Measurements from ENCODE around the gene TFF3.

DNA sequence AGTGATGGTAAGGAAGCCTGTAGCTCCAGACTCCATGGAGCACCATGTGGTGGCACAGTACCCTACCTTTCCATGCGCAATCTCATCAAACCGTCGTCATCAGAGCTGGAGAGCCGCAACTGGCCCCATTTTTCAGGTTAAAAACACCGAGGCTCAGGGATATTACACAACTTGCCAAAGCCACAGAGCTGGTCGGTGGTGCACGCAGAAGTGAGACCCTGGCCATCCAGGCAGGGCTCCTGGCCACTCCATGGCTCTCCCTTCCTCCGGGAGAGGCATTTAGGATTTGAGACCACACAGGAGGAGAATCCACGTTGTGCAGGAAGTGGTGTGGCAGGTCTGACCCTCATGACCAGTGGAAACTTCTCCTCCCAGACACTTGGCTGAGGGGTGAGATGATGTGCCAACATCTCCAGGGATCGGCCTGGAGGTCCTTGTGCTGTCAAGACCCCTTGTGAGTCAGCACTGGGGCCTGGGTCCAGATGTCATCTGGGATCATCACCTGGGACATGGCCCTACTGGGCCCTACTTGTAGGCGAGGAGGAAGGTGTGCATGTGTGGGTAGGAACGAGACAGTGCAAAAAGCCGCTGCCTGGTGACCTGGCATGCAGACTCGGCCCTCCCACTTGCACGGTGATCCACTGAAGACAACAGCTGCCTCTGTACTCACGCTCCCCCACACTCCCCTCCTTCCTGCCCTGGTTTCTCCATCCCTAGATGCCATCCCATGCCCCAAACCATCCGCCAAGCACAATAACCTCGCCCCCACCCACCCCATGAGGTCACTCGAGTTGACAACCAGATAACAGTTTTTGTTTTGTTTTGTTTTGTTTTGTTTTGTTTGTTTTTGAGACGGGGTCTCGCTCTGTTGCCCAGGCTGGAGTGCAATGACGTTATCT is 10.4 kb downstream of the TFF3 start:
- TF ChIP-seq, protein P1, sequence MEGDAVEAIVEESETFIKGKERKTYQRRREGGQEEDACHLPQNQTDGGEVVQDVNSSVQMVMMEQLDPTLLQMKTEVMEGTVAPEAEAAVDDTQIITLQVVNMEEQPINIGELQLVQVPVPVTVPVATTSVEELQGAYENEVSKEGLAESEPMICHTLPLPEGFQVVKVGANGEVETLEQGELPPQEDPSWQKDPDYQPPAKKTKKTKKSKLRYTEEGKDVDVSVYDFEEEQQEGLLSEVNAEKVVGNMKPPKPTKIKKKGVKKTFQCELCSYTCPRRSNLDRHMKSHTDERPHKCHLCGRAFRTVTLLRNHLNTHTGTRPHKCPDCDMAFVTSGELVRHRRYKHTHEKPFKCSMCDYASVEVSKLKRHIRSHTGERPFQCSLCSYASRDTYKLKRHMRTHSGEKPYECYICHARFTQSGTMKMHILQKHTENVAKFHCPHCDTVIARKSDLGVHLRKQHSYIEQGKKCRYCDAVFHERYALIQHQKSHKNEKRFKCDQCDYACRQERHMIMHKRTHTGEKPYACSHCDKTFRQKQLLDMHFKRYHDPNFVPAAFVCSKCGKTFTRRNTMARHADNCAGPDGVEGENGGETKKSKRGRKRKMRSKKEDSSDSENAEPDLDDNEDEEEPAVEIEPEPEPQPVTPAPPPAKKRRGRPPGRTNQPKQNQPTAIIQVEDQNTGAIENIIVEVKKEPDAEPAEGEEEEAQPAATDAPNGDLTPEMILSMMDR (IDR thresholded peaks at IDR 0.05): no peak
- TF ChIP-seq EZH2phosphoT487 (IDR thresholded peaks at IDR 0.05): no peak
